HepG2 (cell line): ENCODE data around the gene SAMD14. TPM values are rescaled to one million over a fixed set of nuclear protein-coding genes. Genes with fewer than 3 reads are reported as not detected.

Source experiments
- DMAP1 ChIP-seq: IDR thresholded peaks from 2 replicates; pipeline ENCODE4 v1.6.1; 2016
- DRAP1 ChIP-seq: IDR thresholded peaks from 2 replicates; pipeline ENCODE4 v1.6.1; 2016; ENCODE audit warnings: missing genetic modification reagents, missing compliant biosample characterization
- MAX ChIP-seq: IDR thresholded peaks from 2 replicates; pipeline ENCODE4 v1.6.1; 2012; ENCODE audit warnings: inconsistent platforms
- NFAT5 ChIP-seq: sonication (generic); formaldehyde crosslinking; IDR thresholded peaks from 2 replicates; pipeline ENCODE4 v1.4.0; 2020; ENCODE audit warnings: missing genetic modification reagents
- PPARG ChIP-seq: conservative IDR thresholded peaks from 2 replicates; pipeline ENCODE4 v1.6.1; 2016; ENCODE audit warnings: missing biosample characterization, missing genetic modification reagents
- SMARCC2 ChIP-seq: fragments of 450-650 bp; IDR thresholded peaks from 2 replicates; pipeline ENCODE4 v1.6.1; 2017; ENCODE audit warnings: antibody characterized with exemption, mild to moderate bottlenecking
- ZBTB40 ChIP-seq, 2 experiments: fragments of 450-650 bp in 1 of 2; sonication (generic) in 1 of 2; formaldehyde crosslinking in 1 of 2; IDR thresholded peaks; 2 replicates each; pipeline versions ENCODE4 v1.6.1 to v1.8.0; 2016 to 2022; ENCODE audit warnings: antibody characterized with exemption in 1 of 2, mild to moderate bottlenecking in 1 of 2, missing genetic modification reagents in 1 of 2
- ZMAT3 ChIP-seq: sonication (generic); formaldehyde crosslinking; conservative IDR thresholded peaks from 2 replicates; pipeline ENCODE4 v1.7.0; 2021; ENCODE audit warnings: missing genetic modification reagents
- ZNF234 ChIP-seq: sonication (generic); formaldehyde crosslinking; conservative IDR thresholded peaks from 2 replicates; pipeline ENCODE4 v1.5.1; 2020; ENCODE audit warnings: mild to moderate bottlenecking, missing genetic modification reagents
- ZNF644 ChIP-seq: IDR thresholded peaks from 2 replicates; pipeline ENCODE4 v1.6.1; 2016; ENCODE audit warnings: low read depth
- polyA plus RNA-seq, 8 experiments: library from polyadenylated mRNA; depleted of rRNA in 3 of 8; stranded (reverse) in 7 of 8; unstranded in 1 of 8; fragments of >200 nt; fragmentation: Illumina TruSeq in 4 of 8; extraction: Trizol in 4 of 8; gene quantifications; 2 replicates each; pipeline versions ENCODE4 v1.2.1 to v1.2.3, GENCODE V29; 2011 to 2016; ENCODE audit warnings: low read depth in 4 of 8, missing spikeins in 1 of 8, mixed read lengths in 1 of 8; ENCODE audit not compliant: insufficient read depth in 1 of 8
- total RNA-seq, 5 experiments: library from RNA; depleted of rRNA; stranded (reverse); fragments of >200 nt; fragmentation: Illumina TruSeq; extraction: Trizol; gene quantifications; 2 replicates each; pipeline ENCODE4 v1.2.3, GENCODE V29; 2016; ENCODE audit warnings: low read depth in 1 of 5

Gene SAMD14
- total and polyA plus RNA-seq, 2 of the 13 experiments (the other 11 are each of a cell fraction or from before 2014, with no cell fraction given), result 0.07 to 0.22 TPM

GRCh38 chr17:50149417-50150353 lies 19.7 kb upstream of the SAMD14 start (continued):
- no peak for TF ChIP-seq ZBTB40 (IDR thresholded peaks at IDR 0.05)
- peak; percentile 41; the same call in 1 of the 2 replicates for TF ChIP-seq ZBTB40 (CRISPR knock-in tag; IDR thresholded peaks at IDR 0.05)
- no peak for TF ChIP-seq DRAP1 (CRISPR knock-in tag)
- no peak for TF ChIP-seq ZNF644 (CRISPR knock-in tag)
- TF ChIP-seq MAX, result peak; percentile 89
- 0 out of 2 replicates have a peak, but pooled peaks have one; percentile 22 for TF ChIP-seq PPARG (CRISPR knock-in tag)
- peak; percentile 85 for TF ChIP-seq NFAT5
- 0 out of 2 replicates have a peak, but pooled peaks have one; percentile 81 for TF ChIP-seq ZNF234 (CRISPR knock-in tag)
- 0 out of 2 replicates have a peak, but pooled peaks have one; percentile 20 for TF ChIP-seq DMAP1 (CRISPR knock-in tag)
- TF ChIP-seq ZMAT3 (CRISPR knock-in tag), result peak; percentile 64
- TF ChIP-seq SMARCC2, result no peak
